Measurements from ENCODE around the gene MDM4.

MDM4 gene

GRCh38 chr1:204574865-204575163 is 58.6 kb downstream of the MDM4 start:
- H3K4me3 ChIP-seq (ENCODE audit: low read depth, low read length), result no peak overlapping the region
- TF ChIP-seq CTCF (IDR thresholded peaks at IDR 0.05; ENCODE audit: borderline replicate concordance, insufficient read depth, low read depth, low read length), result no peak

- H3K4me3 ChIP-seq (ENCODE audit: low read depth, low read length), result no peak overlapping the region
- TF ChIP-seq CTCF (IDR thresholded peaks at IDR 0.05; ENCODE audit: borderline replicate concordance, insufficient read depth, low read depth, low read length), result no peak
Measured at GRCh38 chr1:204575221-204576190, 59.3 kb downstream of the MDM4 start.

GRCh38 chr1:204576422-204576821 is 60.2 kb downstream of the MDM4 start:
- no peak for TF ChIP-seq CTCF (IDR thresholded peaks at IDR 0.05; ENCODE audit: borderline replicate concordance, insufficient read depth, low read depth, low read length)
- no peak overlapping the region for H3K4me3 ChIP-seq (ENCODE audit: low read depth, low read length)

- no peak for TF ChIP-seq CTCF (IDR thresholded peaks at IDR 0.05; ENCODE audit: borderline replicate concordance, insufficient read depth, low read depth, low read length)
- H3K4me3 ChIP-seq (ENCODE audit: low read depth, low read length), result no peak overlapping the region
Measured at GRCh38 chr1:204577794-204578478, 61.7 kb downstream of the MDM4 start.

GRCh38 chr1:204578867-204579664 is 62.9 kb downstream of the MDM4 start:
- TF ChIP-seq CTCF (IDR thresholded peaks at IDR 0.05; ENCODE audit: borderline replicate concordance, insufficient read depth, low read depth, low read length), result no peak
- peak overlapping the region; percentile 37 for H3K4me3 ChIP-seq (ENCODE audit: low read depth, low read length)

- TF ChIP-seq CTCF (IDR thresholded peaks at IDR 0.05; ENCODE audit: borderline replicate concordance, insufficient read depth, low read depth, low read length), result no peak
- no peak overlapping the region for H3K4me3 ChIP-seq (ENCODE audit: low read depth, low read length)
Measured at GRCh38 chr1:204579681-204580080, 63.5 kb downstream of the MDM4 start.

All from GM12875 (cell line).